Common myeloid progenitor, CD34-positive (primary cell): ENCODE measurements around the gene ALOXE3.
A peak's percentile ranks its signal among the peaks of the same experiment; 100 is the strongest.

Experiments
- CTCF ChIA-PET: fragments of 350-600 bp; sonication (Branson Sonifier 250); formaldehyde crosslinking; loops from one replicate; lab custom pipeline; 2021; ENCODE audit warnings: antibody characterized with exemption; lab: Charles Lee
- POLR2A ChIA-PET: fragments of 350-600 bp; sonication (Branson Sonifier 250); formaldehyde crosslinking; loops from one replicate; lab custom pipeline; 2021; ENCODE audit warnings: antibody characterized with exemption; lab: Charles Lee
- DNase-seq, 3 donors: peaks; one replicate each; pipeline versions ENCODE4 v3.0.0 to v3.0.0-alpha.2; 2013
- H3K27ac ChIP-seq, 2 experiments: 1 replicate in 1 of 2; 2 replicates in 1 of 2; pipeline ENCODE4 v1.7.0; 2013; ENCODE audit warnings: inconsistent platforms in 2 of 2, low read length in 2 of 2, mild to moderate bottlenecking in 2 of 2, low read depth in 1 of 2, moderate library complexity in 1 of 2; ENCODE audit not compliant: severe bottlenecking in 2 of 2, insufficient read depth in 1 of 2, poor library complexity in 1 of 2
- H3K27me3 ChIP-seq, 5 experiments: replicated peaks in 2 of 5; 1 replicate in 3 of 5; 2 replicates in 2 of 5; pipeline versions ENCODE4 v1.6.1 to v1.7.0; 2013; ENCODE audit warnings: low read length in 4 of 5, mild to moderate bottlenecking in 2 of 5, moderate library complexity in 2 of 5, inconsistent platforms in 1 of 5; ENCODE audit not compliant: insufficient read depth in 5 of 5, control insufficient read depth in 4 of 5
- H3K36me3 ChIP-seq, 4 experiments: 1 replicate in 2 of 4; 2 replicates in 2 of 4; pipeline versions ENCODE4 v1.6.1 to v1.7.0; 2013; ENCODE audit warnings: low read length in 3 of 4, control low read depth in 1 of 4, mild to moderate bottlenecking in 1 of 4; ENCODE audit not compliant: control insufficient read depth in 4 of 4, insufficient read depth in 4 of 4
- H3K4me1 ChIP-seq, 4 experiments: 1 replicate in 3 of 4; 2 replicates in 1 of 4; pipeline versions ENCODE4 v1.6.1 to v1.7.1; 2013; ENCODE audit warnings: low read length in 3 of 4, mild to moderate bottlenecking in 3 of 4, control low read depth in 1 of 4, inconsistent platforms in 1 of 4, moderate library complexity in 1 of 4; ENCODE audit not compliant: control insufficient read depth in 4 of 4, insufficient read depth in 4 of 4; ENCODE audit errors: control extremely low read depth in 1 of 4
- H3K4me3 ChIP-seq, 7 experiments: 1 replicate in 4 of 7; 2 replicates in 3 of 7; pipeline versions ENCODE4 v1.5.1 to v1.7.0; 2013; ENCODE audit warnings: mild to moderate bottlenecking in 7 of 7, low read length in 6 of 7, moderate library complexity in 6 of 7, inconsistent platforms in 2 of 7, low read depth in 2 of 7, control low read depth in 1 of 7; ENCODE audit not compliant: insufficient read depth in 4 of 7, control insufficient read depth in 1 of 7; ENCODE audit errors: extremely low read depth in 1 of 7
- H3K9me3 ChIP-seq, 5 experiments: 1 replicate in 4 of 5; 2 replicates in 1 of 5; pipeline versions ENCODE4 v1.6.1 to v1.7.1; 2013; ENCODE audit warnings: low read length in 4 of 5, mild to moderate bottlenecking in 2 of 5, inconsistent platforms in 1 of 5, low read depth in 1 of 5, moderate library complexity in 1 of 5; ENCODE audit not compliant: control insufficient read depth in 4 of 5, insufficient read depth in 2 of 5; ENCODE audit errors: control extremely low read depth in 1 of 5
- WGBS: methylation state at CpG from one replicate; pipeline ENCODE4 v1.1.5; 2013; ENCODE audit not compliant: insufficient coverage; 5-methylcytosine and 5-hydroxymethylcytosine counted together

Gene ALOXE3

GRCh38 chr17:8162997-8163977 lies 45.0 kb upstream of the ALOXE3 start:
- CTCF ChIA-PET = interaction anchor here (1.9 to 19.3 kb wide), 2 partner anchors 10 to 22 kb away, joined by 5 to 292 read pairs; partner anchors contain the start of gene PER1
- Histone ChIP-seq H3K4me3 (peak overlapping the region; percentile 42 to 98 (median 90)), H3K9me3 (no peaks in the 10 kb centered on the region), H3K36me3 (peaks cover 0 to 28% (median 18%) of the 10 kb centered on the region in 4 experiments), H3K27me3 (no peaks in the 10 kb centered on the region), H3K4me1 (peaks cover 4 to 47% (median 40%) of the 10 kb centered on the region in 4 experiments), H3K27ac (peak overlapping the region in 1 of 2 experiments; percentile 88)
- WGBS = 13% methylated on average over 47 of the region's 55 CpGs
- DNase-seq = no peak
- POLR2A ChIA-PET = interaction anchor here (0.7 to 5.0 kb wide), 3 partner anchors 10 to 83 kb away, joined by 3 to 44 read pairs (median 6); no protein-coding TSS in a partner anchor

GRCh38 chr17:8162233-8162996 lies 44.1 kb upstream of the ALOXE3 start, which contains the start of gene VAMP2:
Gene VAMP2, minus strand, starts transcription at chr17:8162948. Its CDS starts 69 bp downstream, at chr17:8162879.
- H3K4me1 ChIP-seq = peaks cover 4 to 47% (median 40%) of the 10 kb centered on the region in 4 experiments
- peak within 1 kb of the TSS; percentile 72 to 88 for H3K27ac ChIP-seq
- 0% methylated on average over 73 of the region's 75 CpGs for WGBS
- no peaks in the 10 kb centered on the region for H3K9me3 ChIP-seq
- ChIA-PET POLR2A (interaction anchor here (5.0 kb wide), 1 partner anchor 11 kb away, joined by 44 read pairs; no protein-coding TSS in a partner anchor), CTCF (interaction anchor here (2.2 to 19.3 kb wide), 2 partner anchors 21 to 43 kb away, joined by 12 to 292 read pairs; partner anchors contain the start of gene PER1)
- DNase-seq = peak; percentile 62 to 80 (median 73)
- no peaks in the 10 kb centered on the region for H3K27me3 ChIP-seq
- peak within 1 kb of the TSS; percentile 74 to 98 (median 90) for H3K4me3 ChIP-seq
- H3K36me3 ChIP-seq = peaks cover 0 to 28% (median 18%) of the 10 kb centered on the region in 4 experiments

GRCh38 chr17:8161289-8162232 lies 43.2 kb upstream of the ALOXE3 start:
- CTCF ChIA-PET = interaction anchor here (1.5 to 19.3 kb wide), 6 partner anchors 12 to 102 kb away, joined by 3 to 292 read pairs (median 9); partner anchors contain the start of genes HES7 and PER1
- POLR2A ChIA-PET = interaction anchor here (0.6 to 5.0 kb wide), 3 partner anchors 12 to 131 kb away, joined by 3 to 44 read pairs (median 4); no protein-coding TSS in a partner anchor
- Histone ChIP-seq H3K27ac (peak overlapping the region; percentile 72 to 88), H3K4me3 (peak overlapping the region; percentile 74 to 98 (median 90)), H3K36me3 (peaks cover 0 to 28% (median 18%) of the 10 kb centered on the region in 4 experiments), H3K27me3 (no peaks in the 10 kb centered on the region), H3K9me3 (no peaks in the 10 kb centered on the region), H3K4me1 (peaks cover 8 to 54% (median 47%) of the 10 kb centered on the region in 4 experiments)
- DNase-seq = no peak
- 75% methylated on average over 14 of the region's 19 CpGs for WGBS

GRCh38 chr17:8160741-8161221 lies 42.5 kb upstream of the ALOXE3 start:
- H3K36me3 ChIP-seq = peaks cover 0 to 28% (median 18%) of the 10 kb centered on the region in 4 experiments
- H3K27me3 ChIP-seq = no peaks in the 10 kb centered on the region
- CTCF ChIA-PET = interaction anchor here (1.5 to 19.3 kb wide), 6 partner anchors 12 to 101 kb away, joined by 3 to 292 read pairs (median 9); partner anchors contain the start of genes HES7 and PER1
- WGBS = 84% methylated on average over 4 of the region's 5 CpGs
- no peaks in the 10 kb centered on the region for H3K9me3 ChIP-seq
- peaks cover 8 to 57% (median 50%) of the 10 kb centered on the region in 4 experiments for H3K4me1 ChIP-seq
- POLR2A ChIA-PET = interaction anchor here (0.6 to 5.0 kb wide), 5 partner anchors 12 to 130 kb away, joined by 3 to 44 read pairs (median 3); no protein-coding TSS in a partner anchor
- H3K4me3 ChIP-seq = no peak overlapping the region
- H3K27ac ChIP-seq = peak overlapping the region in 1 of 2 experiments; percentile 88
- no peak for DNase-seq

- H3K36me3 ChIP-seq = peaks cover 0 to 28% (median 18%) of the 10 kb centered on the region in 4 experiments
- DNase-seq = no peak
- WGBS = 90% methylated on average over 4 of the region's 4 CpGs
- no peaks in the 10 kb centered on the region for H3K9me3 ChIP-seq
- peaks cover 10 to 63% (median 56%) of the 10 kb centered on the region in 4 experiments for H3K4me1 ChIP-seq
- ChIA-PET POLR2A (interaction anchor here (0.7 to 5.0 kb wide), 3 partner anchors 13 to 38 kb away, joined by 3 to 44 read pairs (median 3); no protein-coding TSS in a partner anchor), CTCF (interaction anchor here (1.5 to 19.3 kb wide), 6 partner anchors 13 to 100 kb away, joined by 4 to 292 read pairs (median 9); partner anchors contain the start of genes HES7 and PER1)
- H3K27ac ChIP-seq = no peak overlapping the region
- no peaks in the 10 kb centered on the region for H3K27me3 ChIP-seq
- no peak overlapping the region for H3K4me3 ChIP-seq
These were observed 41.9 kb upstream of the ALOXE3 start for GRCh38 chr17:8160224-8160577.
